Stimulated activated CD4-positive, alpha-beta T cell treated with anti-CD3 and anti-CD28 coated beads, Interleukin-1b, Interleukin-23, amount 100 ng/mL, for 4 hours (primary cell): ENCODE data around the gene NCKIPSD.

Experiments
- DNase-seq, 2 donors: peaks; one replicate each; pipeline ENCODE4 v3.0.0-alpha.2; 2020; ENCODE audit warnings: low read depth in 2 of 2

NCKIPSD gene

GRCh38 chr3:48678566-48679380, 6.9 kb downstream of the NCKIPSD start:
- no peak for DNase-seq

DNA sequence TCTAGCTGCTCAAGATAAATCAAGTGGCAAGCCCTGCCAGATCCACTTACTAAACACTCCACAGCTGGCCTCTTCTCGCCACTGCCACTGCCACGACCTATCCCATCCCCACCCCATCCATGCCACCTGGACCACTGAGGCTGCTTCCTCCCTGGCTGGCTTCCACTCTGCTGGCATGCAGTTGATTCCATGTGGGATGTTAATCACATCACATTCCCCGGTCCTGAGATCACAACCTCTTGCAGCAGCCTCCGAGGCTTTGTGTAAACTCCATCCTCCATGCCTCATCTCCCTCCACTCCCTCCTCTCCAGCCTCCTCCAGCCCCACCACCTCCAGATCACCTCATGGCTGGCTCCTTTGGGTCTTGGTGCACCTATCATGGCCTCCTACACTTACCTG, 7.7 kb downstream of the NCKIPSD start:
- DNase-seq, result no peak

GRCh38 chr3:48674505-48674904, 11.2 kb downstream of the NCKIPSD start:
- DNase-seq, result no peak

DNA sequence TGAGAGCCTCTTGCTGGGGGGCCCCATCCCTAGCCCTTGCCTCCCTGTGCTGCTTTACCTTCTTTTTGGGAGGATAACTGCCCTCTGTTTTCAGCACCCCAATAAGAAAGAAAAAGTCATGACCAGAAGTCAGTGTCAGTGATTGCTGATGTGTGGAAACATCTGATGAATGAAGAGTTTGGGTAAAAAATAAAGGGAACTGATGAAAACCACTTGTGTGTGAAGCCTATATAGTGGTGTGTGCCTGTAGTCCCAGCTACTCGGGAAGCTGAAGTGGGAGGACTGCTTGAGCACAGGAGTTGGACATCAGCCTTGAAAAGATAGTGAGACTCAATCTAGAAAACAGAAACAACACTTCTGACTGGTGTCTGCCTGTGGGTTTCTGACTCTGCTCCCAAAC, 13.2 kb downstream of the NCKIPSD start:
- no peak for DNase-seq

GRCh38 chr3:48664929-48665328, 20.8 kb downstream of the NCKIPSD start:
- no peak for DNase-seq

GRCh38 chr3:48664313-48664644, 21.4 kb downstream of the NCKIPSD start:
- DNase-seq, result no peak

GRCh38 chr3:48663489-48664312, 22.0 kb downstream of the NCKIPSD start:
- DNase-seq, result peak; percentile 67 to 76

GRCh38 chr3:48662753-48663488, 22.8 kb downstream of the NCKIPSD start, which contains the start of gene CELSR3:
Gene CELSR3, minus strand, starts transcription at chr3:48662886. Its CDS starts 252 bp downstream, at chr3:48662634.
- peak; percentile 26 to 31 for DNase-seq

DNA sequence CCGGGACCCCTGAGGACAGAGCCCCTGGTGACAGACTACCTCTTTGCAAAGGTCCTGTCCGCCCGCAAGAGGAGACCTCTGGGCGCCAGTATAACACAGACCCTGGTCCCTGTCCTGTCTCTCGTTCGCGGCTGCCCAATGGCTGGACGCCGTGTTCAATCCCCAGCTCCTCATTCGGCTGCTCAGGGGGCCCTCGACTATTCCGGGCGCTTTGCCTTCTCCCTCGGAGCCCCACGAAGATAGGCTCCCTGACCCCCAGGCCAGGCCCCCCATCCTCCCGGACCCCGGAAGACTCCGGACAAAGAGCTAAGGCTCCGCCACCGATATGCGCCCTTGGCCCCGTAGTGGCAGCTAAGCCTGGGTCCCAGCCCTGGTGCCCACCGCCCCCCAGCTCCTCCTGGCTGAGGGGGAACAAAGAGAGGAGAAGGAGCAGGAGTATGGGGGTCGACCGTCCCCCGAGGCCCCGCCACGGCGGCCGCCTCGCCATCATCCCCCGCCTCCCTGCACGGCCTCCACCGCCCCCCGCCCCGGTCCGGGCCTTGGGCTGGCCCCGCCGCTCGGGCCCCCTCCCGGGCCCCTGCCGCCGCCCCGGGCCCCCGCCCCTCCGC, 23.5 kb downstream of the NCKIPSD start:
- DNase-seq, result no peak

GRCh38 chr3:48661501-48662144, 24.1 kb downstream of the NCKIPSD start:
- DNase-seq, result peak; percentile 66 to 69

- DNase-seq, result no peak
These were observed 24.8 kb downstream of the NCKIPSD start for GRCh38 chr3:48660800-48661400.

DNA sequence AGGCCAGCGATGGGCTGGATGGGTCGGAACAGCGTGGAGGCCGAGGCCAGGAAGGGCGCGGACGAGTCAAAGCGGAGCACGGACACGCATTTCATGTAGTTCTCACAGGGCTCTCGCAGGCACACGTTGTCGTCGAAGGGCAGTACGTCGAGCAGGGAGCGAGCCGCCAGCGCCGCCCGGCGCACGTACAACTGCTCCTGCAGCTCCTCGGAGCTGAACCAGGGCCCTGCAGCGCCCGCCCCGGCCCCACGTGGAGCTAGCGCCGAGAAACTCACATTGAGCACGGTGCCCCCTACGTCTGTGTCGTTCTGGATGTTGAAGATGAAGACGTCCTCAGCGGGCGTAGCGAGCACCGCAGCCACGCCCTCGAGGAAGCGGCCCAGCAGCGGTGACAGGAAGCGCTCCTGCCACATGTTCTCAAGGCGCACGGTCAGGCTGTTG, 28.9 kb downstream of the NCKIPSD start:
- peak in 1 of 2 donors; percentile 24 for DNase-seq

- DNase-seq, result peak; percentile 79 to 84
These were observed 29.5 kb downstream of the NCKIPSD start for GRCh38 chr3:48656061-48656840.

DNA sequence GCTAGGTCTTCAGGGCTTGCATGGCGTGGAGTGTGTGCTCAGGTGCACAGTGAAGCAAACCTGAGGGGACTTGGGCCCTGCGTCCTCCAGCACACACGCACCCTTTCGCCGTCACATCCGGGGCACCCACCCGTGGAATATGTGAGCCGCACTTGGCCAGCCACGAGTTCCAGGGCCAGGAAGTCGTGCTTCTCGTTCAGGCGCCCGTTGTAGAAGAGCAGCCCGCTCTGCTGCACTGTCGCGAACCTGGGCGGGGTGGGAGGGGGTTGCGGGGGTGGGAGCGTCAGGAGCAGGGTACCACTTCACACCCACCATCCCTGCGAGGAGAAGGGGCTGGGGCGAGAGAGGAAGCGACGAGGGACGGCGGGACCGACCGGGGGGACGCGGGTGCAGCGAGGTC, 30.1 kb downstream of the NCKIPSD start:
- no peak for DNase-seq

- DNase-seq, result no peak
These were observed 30.7 kb downstream of the NCKIPSD start for GRCh38 chr3:48655063-48655462.

- DNase-seq, result no peak
These were observed 32.6 kb downstream of the NCKIPSD start for GRCh38 chr3:48652923-48653715.

- DNase-seq, result no peak
These were observed 33.9 kb downstream of the NCKIPSD start for GRCh38 chr3:48651771-48652170.

DNA sequence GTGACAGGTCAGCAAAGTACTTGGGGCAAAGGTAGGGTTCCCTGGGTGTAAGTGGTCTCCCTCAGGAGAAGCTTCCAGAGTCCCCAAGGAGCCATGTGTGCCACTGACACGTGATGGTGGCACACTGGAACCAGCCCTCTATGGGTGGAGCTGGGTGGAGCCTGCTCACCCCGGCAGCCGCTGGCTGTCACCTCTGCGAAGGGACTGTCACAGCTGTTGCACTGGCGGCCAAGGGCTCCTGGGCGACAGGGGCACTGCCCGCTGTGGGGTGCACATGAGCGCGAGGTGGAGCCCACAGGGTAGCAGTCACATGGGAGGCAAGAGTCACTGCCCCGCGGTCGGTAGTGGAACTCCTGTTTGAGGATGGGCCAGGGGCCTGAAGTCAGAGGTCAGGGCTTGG, 35.0 kb downstream of the NCKIPSD start:
- DNase-seq, result no peak

DNA sequence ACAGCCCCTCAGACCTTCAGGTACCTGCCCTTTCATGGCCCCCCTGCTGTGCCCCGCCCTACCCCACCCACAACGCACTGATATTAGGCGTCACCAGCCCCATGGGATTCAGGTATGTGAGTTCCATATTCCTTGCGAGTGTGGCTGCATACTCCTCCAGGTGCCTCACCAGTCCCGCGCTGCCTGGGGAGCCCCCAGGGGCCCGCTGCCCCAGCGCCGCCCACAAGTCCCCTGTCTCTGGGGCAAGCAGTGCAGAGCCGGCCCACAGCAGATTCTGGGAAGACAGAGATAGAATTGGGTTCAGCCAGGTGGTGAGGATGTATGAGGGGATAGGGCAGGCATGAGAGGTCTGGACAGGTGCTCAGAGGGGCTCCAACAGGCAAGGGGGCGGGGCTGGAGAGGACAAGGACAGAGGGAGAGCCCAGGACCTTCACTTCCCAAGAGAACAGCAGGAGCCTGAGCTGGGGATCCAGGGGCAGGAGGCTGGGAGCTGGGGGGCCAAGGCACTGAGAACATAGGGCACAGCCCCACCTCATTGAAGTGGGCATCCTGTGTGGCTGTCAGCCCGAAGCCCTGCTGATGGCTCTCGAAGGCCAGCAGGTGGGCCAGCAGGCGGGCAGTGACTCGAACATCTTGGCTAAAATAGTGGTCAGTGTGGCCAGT, 37.4 kb downstream of the NCKIPSD start:
- no peak for DNase-seq
